HG03469 (cell line): ENCODE data around the gene GPR183.

ENCODE experiments used
- ATAC-seq: cut with Tn5 transposase; IDR thresholded peaks from one replicate; pipeline ENCODE4 v1.9.1; 2021; ENCODE audit warnings: mild to moderate bottlenecking, moderate library complexity, moderate number of reproducible peaks; ENCODE audit not compliant: unreplicated experiment

The GPR183 gene

DNA sequence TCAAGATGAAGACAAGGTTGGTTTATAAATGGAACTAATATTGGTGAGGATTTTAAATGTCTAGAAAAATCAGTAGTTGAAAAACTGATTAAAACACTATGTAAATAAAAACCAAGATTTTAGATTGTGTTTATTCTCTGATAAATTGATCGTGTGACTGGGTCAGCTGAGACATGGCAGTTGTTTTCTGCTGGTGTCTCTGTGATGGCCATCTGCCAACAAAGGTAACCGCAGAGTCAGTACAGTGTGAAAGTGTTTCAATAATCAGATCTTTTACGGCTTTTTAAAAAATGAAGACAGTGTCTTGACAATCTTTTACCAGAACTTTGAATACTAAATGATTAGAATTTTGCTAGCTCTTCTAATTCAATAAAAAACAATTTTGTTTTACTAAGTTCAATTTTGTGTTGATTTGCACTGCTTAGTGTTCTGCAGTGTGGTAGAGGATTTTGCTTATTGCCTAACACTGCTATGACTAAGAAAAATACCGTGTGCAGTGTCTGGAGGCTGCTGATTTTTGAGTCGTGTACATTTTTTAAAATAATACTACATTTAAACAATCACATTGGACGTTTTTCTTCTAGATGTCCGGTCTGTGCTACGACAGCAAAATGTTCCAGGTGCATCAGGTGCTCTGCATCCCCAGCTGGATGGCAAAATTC is 32.7 kb upstream of the GPR183 start:
- ATAC-seq = no peak

DNA sequence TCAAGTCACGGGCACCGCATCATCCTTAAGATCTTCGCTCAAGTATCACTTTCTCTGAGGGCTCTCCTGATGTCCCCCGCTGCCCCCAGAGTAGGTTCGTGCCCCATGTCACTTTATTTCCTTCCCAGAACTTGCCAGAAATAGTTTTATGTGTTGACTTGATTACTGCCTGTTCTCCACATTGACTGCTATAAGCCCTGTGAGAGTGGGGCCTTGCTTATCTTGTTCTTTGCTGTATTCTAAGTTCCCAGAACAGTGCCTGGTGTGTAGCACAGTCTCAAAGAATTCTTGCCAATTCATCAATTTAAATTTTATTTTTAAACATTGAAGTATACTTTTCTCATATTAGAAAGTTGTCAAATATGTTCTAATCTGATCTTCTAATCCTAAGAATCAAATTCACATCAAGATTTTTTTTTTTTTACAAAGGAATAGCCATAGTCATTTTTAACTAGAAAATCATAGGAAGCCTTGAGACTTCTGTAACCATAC is 32.1 kb upstream of the GPR183 start:
- no peak for ATAC-seq

DNA sequence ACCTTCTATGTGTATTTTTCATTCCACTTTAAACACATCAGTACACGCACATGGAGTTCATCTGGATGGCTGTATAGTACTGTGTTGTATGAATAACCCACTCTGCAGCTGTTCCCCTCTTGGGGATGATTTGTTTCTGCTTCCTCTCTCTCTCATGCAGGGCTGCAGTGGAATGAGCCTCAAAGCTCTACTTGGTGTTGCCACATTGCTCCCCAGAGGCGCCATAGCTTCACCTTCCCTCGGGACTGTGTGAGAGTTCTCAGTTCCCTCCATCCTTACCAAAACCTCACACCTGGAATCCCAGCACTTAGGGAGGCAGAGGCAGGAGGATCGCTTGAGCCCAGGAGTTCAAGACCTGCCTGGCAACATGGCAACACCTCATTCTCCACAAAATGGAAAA is 28.4 kb upstream of the GPR183 start:
- ATAC-seq = peak; percentile 62

DNA sequence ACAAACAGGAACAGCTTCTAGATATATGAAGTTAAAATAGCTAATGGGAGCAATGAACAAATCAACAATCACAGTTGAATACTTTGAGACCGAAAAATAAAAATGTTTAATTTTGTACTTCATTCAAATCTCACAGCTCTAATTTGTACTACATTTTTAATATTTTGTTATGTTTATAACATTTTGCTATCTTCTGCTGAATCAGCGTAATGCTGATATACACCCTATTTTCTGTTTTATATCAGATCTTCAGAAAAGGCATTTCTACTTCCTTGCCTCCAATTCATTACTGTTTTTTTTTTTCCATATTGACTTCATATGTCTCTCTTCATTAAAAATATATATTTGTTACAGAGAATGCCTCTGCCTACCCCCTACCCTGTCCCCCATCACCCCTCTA is 27.9 kb upstream of the GPR183 start:
- no peak for ATAC-seq

GRCh38 chr13:99334221-99334620 is 27.0 kb upstream of the GPR183 start:
- ATAC-seq = no peak

- ATAC-seq = no peak
Measured at GRCh38 chr13:99332456-99332855, 25.3 kb upstream of the GPR183 start.

GRCh38 chr13:99331881-99332293 is 24.7 kb upstream of the GPR183 start:
- ATAC-seq = peak; percentile 67

DNA sequence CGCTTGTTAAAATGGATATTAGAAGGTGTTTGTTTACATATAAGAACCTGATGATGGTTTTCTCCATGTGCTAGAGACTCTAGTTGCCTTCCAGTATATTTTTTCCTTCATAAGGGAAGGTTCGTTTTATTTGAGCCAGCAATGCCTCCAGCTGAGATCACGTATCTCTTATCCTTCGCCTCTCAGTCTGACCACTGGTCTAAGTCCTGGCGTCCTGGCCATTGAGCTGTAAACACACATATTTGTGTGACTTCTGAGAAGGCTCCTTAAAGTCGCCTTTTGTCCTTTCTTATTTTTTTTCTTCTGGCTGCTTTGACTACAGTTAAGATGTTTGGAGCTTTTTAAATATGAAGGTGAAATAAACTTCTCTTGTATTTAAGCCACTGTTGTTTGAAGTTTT is 23.7 kb upstream of the GPR183 start:
- no peak for ATAC-seq

- no peak for ATAC-seq
Measured at GRCh38 chr13:99329477-99329876, 22.3 kb upstream of the GPR183 start.

DNA sequence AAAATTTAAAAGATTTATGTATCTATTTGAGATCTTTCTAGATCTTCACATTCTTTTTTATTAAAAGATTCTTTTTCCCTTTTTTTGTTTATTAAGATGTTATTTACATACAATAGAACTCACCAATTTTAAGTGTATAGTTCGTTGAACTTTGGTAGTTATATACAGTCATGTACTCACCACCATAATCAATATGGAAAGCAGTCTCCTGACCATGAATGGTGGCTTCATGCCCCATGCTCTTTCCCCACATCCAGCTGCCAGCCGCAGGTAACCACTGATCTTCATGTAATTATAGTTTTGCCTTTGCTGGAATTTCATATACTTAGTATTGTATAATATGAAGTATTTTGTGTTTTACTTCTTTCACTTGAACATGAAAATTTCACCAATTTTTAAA is 20.6 kb upstream of the GPR183 start:
- no peak for ATAC-seq

GRCh38 chr13:99327126-99327525 is 19.9 kb upstream of the GPR183 start:
- no peak for ATAC-seq

DNA sequence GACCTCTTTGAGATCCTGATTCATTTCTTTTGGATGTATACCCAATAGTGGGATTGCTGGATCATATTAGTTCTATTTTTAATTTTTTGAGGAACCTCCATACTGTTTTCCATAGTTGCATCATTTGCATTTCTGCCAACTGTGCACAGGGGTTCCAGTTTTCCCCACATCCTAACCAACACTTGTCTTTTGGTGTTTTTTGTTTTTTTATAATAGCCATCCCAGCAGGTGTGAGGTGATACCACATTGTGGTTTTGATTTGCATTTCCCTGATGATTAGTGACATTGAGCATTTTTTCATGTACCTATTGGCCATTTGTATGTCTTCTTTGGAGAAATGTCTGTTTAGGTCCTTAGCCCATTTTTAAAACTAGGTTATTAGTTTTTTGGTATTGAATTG is 18.8 kb upstream of the GPR183 start:
- no peak for ATAC-seq

DNA sequence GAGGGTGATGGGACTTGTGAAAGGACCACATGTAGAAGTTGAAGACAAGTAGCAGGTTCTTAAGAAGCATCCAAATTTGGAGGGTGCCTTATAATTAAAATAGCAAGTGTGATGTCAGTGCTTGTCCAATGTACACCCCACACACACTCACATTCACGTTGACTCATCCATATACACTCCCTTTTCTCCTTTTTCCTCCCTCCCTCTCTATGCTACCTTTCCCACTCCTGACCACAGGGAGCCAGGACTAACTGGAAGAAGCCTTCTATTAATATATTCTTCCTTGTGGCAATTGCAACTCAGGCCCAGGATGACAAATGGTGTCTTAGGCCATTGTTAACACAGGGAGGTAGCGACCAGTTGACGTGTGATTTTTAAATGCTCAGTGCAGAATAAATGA is 16.3 kb upstream of the GPR183 start:
- ATAC-seq = no peak

DNA sequence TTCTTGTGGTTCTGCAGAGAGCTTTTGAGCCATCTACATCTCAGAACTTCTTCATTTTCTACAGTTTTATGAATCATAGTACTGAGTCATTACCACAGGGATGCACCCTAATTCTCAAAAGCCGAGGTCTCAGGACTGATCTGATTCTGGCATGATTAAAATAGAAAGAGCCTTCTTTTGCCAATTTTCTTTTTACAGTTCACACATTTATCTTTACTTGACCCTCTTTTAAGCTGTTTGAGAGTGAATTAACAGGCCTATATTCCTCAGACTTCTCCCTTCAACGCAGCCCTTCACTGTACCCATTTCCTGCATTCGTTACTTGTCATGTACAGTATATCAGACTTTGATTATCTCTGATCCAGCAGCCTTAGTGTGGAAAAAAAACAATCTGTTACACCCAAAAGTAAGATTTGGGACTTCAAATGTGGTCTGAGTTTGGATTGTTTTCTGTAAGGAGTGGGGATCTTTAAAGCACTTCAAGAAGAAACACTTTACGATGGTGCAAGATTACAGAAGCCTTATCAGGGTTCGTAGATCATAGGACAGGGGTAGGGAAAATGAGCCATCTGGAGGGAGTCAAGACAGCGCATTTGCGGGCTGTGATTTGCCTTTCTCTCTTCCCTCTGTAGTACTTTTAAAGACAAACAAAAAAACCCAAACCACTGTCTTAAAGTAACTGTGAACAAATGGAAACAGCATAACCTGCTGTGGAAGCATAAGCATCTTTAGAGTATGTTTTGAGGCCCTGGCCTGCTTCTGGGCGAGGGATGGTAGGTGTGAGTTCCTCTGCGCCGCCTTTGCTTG is 15.3 kb upstream of the GPR183 start:
- peak; percentile 91 for ATAC-seq

DNA sequence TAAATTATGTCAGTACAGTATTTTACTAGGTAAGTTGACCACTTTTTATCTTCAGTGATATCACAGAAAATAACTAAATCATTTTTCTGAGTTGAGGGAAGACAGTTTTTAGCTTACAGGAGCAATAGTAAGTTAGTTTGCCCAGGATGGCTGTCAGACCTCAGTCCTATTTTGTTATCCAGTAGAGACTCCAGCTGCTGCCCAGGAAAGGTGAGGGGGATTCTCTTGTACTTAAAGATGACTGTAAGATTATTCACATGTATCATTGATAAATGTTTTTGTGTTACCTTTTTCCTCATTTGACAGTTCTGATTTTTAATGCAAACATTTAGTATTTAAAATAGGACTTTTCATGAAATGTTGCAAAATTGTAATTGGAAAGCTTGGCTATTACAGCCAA is 14.5 kb upstream of the GPR183 start:
- no peak for ATAC-seq

DNA sequence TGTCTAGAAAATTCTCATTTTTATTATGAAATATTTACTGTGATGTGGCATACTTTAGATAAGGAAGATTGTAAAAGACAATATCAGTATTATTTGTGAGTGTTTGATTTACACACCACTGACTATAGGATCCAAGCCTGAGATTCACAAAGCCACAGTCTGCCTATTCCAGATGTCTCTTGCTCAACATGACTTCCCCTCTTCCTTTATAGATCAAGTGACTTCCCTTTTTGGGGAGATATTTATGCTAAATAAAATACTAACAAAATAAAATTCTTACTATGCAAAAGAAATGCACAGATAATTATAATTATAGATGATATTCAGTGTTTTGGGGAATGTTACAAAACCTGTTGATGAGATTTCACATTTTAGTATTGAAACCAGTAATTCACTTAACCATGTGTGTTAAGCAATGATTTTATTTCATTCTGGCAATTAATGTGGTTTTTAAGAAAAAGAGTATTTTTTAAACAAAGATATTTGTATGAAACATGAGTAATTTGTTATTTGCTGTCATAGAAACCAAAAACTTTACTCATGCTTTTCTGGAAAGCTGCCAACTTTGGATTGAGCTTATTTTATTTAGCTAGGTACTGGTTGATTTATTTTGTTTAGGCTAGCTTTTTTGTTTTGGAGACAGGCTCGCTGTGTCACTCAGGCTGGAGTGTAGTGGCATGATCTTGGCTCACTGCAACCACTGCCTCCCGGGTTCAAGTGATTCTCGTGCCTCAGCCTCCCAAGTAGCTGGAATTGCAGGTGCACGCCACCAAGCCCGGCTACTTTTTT is 13.7 kb upstream of the GPR183 start:
- no peak for ATAC-seq

DNA sequence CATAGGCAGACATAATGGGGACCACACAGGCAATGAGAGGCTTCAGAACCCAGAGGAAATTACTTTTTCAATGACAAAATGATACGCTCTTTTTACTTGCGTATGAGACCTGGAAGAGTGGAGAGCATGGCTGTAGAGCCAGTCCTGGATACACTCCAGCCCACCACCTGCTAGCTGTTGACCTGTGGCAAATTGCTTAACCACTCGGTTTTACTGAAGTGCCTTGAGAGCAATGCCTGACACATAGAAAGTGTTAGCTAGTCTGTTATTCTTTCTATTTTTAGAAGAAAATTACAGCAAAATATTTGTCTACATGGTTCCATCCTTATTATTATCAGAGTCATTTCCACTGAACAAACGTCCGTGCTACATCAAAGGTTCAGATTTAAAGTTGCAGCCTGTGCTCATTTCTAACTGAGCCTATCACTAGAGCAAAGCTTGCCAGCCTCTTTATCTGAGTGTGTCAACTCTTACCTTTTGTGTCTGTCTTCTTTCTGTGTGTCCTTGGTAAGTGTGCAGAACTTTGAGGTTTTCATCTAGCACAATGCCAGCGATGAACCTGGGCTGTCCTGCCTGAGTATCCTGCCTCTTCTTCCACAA is 9.6 kb upstream of the GPR183 start:
- no peak for ATAC-seq

GRCh38 chr13:99316224-99316623 is 9.0 kb upstream of the GPR183 start:
- no peak for ATAC-seq

GRCh38 chr13:99315186-99315585 is 8.0 kb upstream of the GPR183 start:
- no peak for ATAC-seq

GRCh38 chr13:99314640-99315176 is 7.5 kb upstream of the GPR183 start:
- ATAC-seq = no peak

- ATAC-seq = no peak
Measured at GRCh38 chr13:99313941-99314340, 6.7 kb upstream of the GPR183 start.
